MCF 10A (cell line): ENCODE data around the gene WDPCP. TPM values are rescaled to one million over a fixed set of nuclear protein-coding genes. Genes with fewer than 3 reads are reported as not detected.

Experiments
- BruUV-seq: library from RNA; stranded (reverse); fragments of 400-500 nt; replicated peaks from 2 replicates; lab custom pipeline; 2021; lab: Mats Ljungman, UMichigan
- CTCF ChIA-PET: fragments of 300-600 bp; sonication (Branson Sonifier 250); formaldehyde crosslinking; extraction: SDS; loops from one replicate; lab custom pipeline; 2021; ENCODE audit warnings: antibody characterized with exemption, inconsistent platforms; lab: Yijun Ruan, JAX
- POLR2A ChIA-PET: fragments of 300-600, 350-650 bp; sonication (Branson Sonifier 250); formaldehyde crosslinking; extraction: SDS; loops from one replicate; lab custom pipeline; 2020; ENCODE audit warnings: antibody characterized with exemption, inconsistent platforms; lab: Yijun Ruan, JAX
- DNase-seq: peaks from one replicate; pipeline ENCODE4 v3.0.0-alpha.2; 2018; ENCODE audit not compliant: unreplicated experiment
- H3K27ac Mint-ChIP-seq: one replicate; pipeline ENCODE4 v1.8.0; 2022; ENCODE audit warnings: mild to moderate bottlenecking, low read depth, mixed read lengths; ENCODE audit not compliant: unreplicated experiment
- H3K27me3 Mint-ChIP-seq: one replicate; pipeline ENCODE4 v1.8.0; 2022; ENCODE audit warnings: mixed read lengths; ENCODE audit not compliant: insufficient read depth, unreplicated experiment
- H3K36me3 Mint-ChIP-seq: one replicate; pipeline ENCODE4 v1.8.0; 2022; ENCODE audit warnings: mild to moderate bottlenecking, moderate library complexity, mixed read lengths; ENCODE audit not compliant: insufficient read depth, unreplicated experiment
- H3K4me1 Mint-ChIP-seq: one replicate; pipeline ENCODE4 v1.8.0; 2022; ENCODE audit warnings: mixed read lengths; ENCODE audit not compliant: insufficient read depth, unreplicated experiment
- H3K4me3 Mint-ChIP-seq: one replicate; pipeline ENCODE4 v1.8.0; 2022; ENCODE audit warnings: mild to moderate bottlenecking, moderate library complexity, mixed read lengths; ENCODE audit not compliant: unreplicated experiment
- H3K9me3 Mint-ChIP-seq: one replicate; pipeline ENCODE4 v1.8.0; 2022; ENCODE audit warnings: mixed read lengths; ENCODE audit not compliant: unreplicated experiment
- intact Hi-C: fragments of 100-400 bp; cut with micrococcal nuclease; formaldehyde crosslinking; loops from 2 replicates; pipeline ENCODE4 v1.14.1; 2022
- total RNA-seq: library from RNA; stranded (reverse); gene quantifications from 2 replicates; pipeline ENCODE4 v1.2.3, GENCODE V29; 2022
- TF ChIP-seq, protein P1 (sequence below): fragments of 200-600 bp; IDR thresholded peaks from one replicate; pipeline ENCODE4 v1.8.0; 2022; ENCODE audit warnings: antibody characterized with exemption, mild to moderate bottlenecking; ENCODE audit not compliant: unreplicated experiment

WDPCP gene
- total RNA-seq, 1 experiment from 2014 or later: 6.9 TPM

DNA sequence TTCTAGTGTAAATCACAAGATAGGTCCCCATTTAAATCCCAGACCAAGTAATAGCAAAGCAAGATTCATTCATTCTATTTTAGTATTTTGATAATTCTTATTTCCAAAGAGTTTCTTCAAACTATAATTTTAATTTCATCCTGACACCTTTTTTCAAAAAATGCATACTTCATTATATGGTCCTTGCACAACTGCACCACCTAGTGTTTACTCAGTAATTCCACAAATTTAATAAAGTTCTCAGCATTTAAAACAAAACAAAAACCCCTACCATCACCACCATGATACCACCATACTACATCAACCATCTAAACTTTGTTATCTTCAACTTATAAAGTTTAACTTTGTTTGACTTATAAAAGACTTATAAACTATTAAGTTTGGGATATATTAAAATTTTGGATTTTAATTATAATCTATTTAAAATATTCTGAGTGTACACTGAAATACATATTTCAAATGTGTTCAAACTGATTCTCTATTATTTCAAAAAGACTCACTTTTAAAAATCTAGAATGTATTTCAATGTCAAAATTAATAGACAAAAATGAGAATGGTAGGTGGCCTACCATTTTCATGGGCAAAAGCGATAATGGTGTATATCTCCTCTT is 44.2 kb downstream of the WDPCP start:
- Mint-ChIP-seq H3K4me3 (no peak overlapping the region), H3K27ac (no peak overlapping the region), H3K36me3 (peaks cover 6% of the 10 kb centered on the region), H3K4me1 (no peaks in the 10 kb centered on the region), H3K27me3 (no peaks in the 10 kb centered on the region), H3K9me3 (no peaks in the 10 kb centered on the region)
- TF ChIP-seq, protein P1, sequence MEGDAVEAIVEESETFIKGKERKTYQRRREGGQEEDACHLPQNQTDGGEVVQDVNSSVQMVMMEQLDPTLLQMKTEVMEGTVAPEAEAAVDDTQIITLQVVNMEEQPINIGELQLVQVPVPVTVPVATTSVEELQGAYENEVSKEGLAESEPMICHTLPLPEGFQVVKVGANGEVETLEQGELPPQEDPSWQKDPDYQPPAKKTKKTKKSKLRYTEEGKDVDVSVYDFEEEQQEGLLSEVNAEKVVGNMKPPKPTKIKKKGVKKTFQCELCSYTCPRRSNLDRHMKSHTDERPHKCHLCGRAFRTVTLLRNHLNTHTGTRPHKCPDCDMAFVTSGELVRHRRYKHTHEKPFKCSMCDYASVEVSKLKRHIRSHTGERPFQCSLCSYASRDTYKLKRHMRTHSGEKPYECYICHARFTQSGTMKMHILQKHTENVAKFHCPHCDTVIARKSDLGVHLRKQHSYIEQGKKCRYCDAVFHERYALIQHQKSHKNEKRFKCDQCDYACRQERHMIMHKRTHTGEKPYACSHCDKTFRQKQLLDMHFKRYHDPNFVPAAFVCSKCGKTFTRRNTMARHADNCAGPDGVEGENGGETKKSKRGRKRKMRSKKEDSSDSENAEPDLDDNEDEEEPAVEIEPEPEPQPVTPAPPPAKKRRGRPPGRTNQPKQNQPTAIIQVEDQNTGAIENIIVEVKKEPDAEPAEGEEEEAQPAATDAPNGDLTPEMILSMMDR: peak; percentile 42
- ChIA-PET CTCF (interaction anchor here (0.6 to 0.9 kb wide), 6 partner anchors 10 to 1456 kb away, joined by 3 to 5 read pairs (median 3); no protein-coding TSS in a partner anchor), POLR2A (interaction anchor here (0.7 to 1.0 kb wide), 3 partner anchors 9 to 1288 kb away, joined by 3 read pairs; partner anchors contain the start of genes MDH1 and WDPCP)
- DNase-seq: peak; percentile 29
- BruUV-seq: no TSS peak
- intact Hi-C loops: no loop called here

DNA sequence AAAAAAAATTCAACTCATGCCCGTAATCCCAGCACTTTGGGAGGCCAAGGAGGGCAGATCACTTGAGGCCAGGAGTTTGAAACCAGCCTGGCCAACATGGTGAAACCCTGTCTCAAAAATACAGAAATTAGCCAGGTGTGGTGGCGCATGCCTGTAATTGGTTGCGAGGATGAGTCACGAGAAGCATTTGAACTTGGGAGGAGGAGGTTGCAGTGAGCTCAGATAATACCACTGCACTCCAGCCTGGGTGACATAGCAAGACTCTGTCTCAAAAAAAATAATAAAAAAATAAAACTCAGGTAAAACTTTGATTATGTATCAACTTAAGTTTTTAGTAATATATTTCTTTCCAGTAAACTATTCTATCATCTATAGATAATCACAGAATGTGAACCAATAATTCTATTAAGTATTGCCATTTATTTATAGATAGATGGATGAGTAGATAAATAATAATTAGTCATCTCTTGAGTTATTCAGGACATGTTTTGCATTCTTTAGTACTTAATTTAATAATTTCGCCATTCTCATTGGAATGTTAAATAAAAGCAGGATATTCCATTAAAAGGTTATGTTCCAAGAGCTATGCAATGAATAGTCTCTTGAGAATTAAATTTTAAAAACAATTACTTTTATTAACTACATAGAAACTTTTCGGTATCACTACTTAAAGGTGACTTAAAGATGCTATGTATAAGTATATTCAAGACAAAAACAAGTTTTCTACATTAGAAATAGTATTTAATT is 48.7 kb downstream of the WDPCP start:
- ChIA-PET CTCF (no interaction called here), POLR2A (interaction anchor here (0.6 kb wide), 1 partner anchor 82 kb away, joined by 3 read pairs; no protein-coding TSS in a partner anchor)
- Mint-ChIP-seq H3K27ac (no peak overlapping the region), H3K4me3 (no peak overlapping the region), H3K36me3 (peaks cover 6% of the 10 kb centered on the region), H3K27me3 (no peaks in the 10 kb centered on the region), H3K4me1 (peaks cover 9% of the 10 kb centered on the region), H3K9me3 (peaks cover 6% of the 10 kb centered on the region)
- no peak for DNase-seq
- TF ChIP-seq, protein P1: no peak
- intact Hi-C loops: no loop called here
- BruUV-seq: no TSS peak

DNA sequence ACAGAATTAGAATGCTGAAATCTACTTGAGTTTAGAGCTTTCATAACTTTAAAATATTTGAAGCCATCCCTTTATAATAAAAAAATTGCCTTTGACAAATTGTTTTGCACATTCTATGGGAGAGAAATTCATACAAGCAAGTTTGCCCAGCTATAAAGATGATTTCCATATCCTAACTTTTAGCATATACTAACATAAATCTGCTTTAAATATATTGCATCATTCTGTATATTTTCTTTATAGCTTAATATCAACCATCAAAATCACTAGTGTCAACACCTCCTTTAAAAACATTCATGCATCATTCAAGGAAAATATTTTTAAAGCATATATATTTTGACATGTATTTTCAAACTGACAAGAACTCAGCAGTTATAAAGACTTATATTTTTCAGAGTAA is 49.9 kb downstream of the WDPCP start:
- Mint-ChIP-seq H3K9me3 (peaks cover 10% of the 10 kb centered on the region), H3K36me3 (no peaks in the 10 kb centered on the region), H3K27me3 (no peaks in the 10 kb centered on the region), H3K4me3 (no peak overlapping the region), H3K27ac (no peak overlapping the region), H3K4me1 (peaks cover 9% of the 10 kb centered on the region)
- CTCF ChIA-PET: interaction anchor here (0.6 kb wide), 1 partner anchor 16 kb away, joined by 3 read pairs; no protein-coding TSS in a partner anchor
- intact Hi-C loops: no loop called here
- BruUV-seq: no TSS peak
- DNase-seq: no peak
- TF ChIP-seq, protein P1: no peak
- POLR2A ChIA-PET: interaction anchor here (1.1 kb wide), 1 partner anchor 161 kb away, joined by 3 read pairs; no protein-coding TSS in a partner anchor

DNA sequence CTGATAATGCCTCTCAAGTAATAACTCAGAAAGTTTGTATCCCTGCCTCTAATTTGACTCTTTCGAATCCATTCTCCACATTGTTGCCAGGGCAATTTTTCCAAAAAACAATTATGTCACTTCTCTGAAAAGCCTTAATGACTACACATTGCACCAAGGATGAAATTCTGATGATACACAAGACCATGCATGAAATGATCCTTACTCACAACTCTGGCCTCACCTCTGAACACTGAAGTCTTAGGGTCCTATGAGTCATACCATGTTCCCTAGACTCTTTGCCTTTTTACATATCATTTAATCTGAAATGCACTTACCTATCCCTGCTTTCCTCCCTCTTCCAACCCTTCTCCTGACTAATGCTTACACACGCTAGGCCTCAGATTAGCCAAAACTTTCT is 51.0 kb downstream of the WDPCP start:
- TF ChIP-seq, protein P1: no peak
- peaks cover 9% of the 10 kb centered on the region for H3K4me1 Mint-ChIP-seq
- CTCF ChIA-PET: no interaction called here
- peaks cover 17% of the 10 kb centered on the region for H3K9me3 Mint-ChIP-seq
- no peak overlapping the region for H3K4me3 Mint-ChIP-seq
- peak overlapping the region; percentile 47 for H3K27ac Mint-ChIP-seq
- peak; percentile 40 for DNase-seq
- BruUV-seq: no TSS peak
- POLR2A ChIA-PET: interaction anchor here (0.6 to 1.1 kb wide), 3 partner anchors 52 to 725 kb away, joined by 3 read pairs; partner anchors contain the start of genes MDH1 and WDPCP
- H3K36me3 Mint-ChIP-seq: no peaks in the 10 kb centered on the region
- no peaks in the 10 kb centered on the region for H3K27me3 Mint-ChIP-seq
- intact Hi-C loops: no loop called here
